SK-N-SH (cell line): ENCODE results near the gene DYRK1A. TPM values are rescaled to one million over a fixed set of nuclear protein-coding genes. Genes with fewer than 3 reads are reported as not detected.

Experiments
- CTCF ChIA-PET: fragments of 300-600, 350-600 bp; formaldehyde crosslinking; extraction: SDS; loops from one replicate; lab custom pipeline; 2021; lab: Yijun Ruan, JAX
- POLR2A ChIA-PET: fragments of 350-600 bp; sonication (Branson Sonifier 250); formaldehyde crosslinking; extraction: SDS; loops from one replicate; lab custom pipeline; 2020; ENCODE audit warnings: antibody characterized with exemption, inconsistent platforms; lab: Yijun Ruan, JAX
- DNase-seq: peaks from one replicate; pipeline ENCODE4 v3.0.0; 2012
- H2AFZ ChIP-seq: fragments of 200-600 bp; sonication (generic); 2 replicates; pipeline ENCODE4 v1.8.1; 2016; ENCODE audit warnings: antibody characterized with exemption, mild to moderate bottlenecking, low read depth
- H3F3A ChIP-seq: fragments of 200-600 bp; sonication (generic); replicated peaks from 2 replicates; pipeline ENCODE3; 2016; ENCODE audit warnings: antibody characterized with exemption, mild to moderate bottlenecking; ENCODE audit not compliant: insufficient read depth
- H3K27ac ChIP-seq, 2 experiments: fragments of 200-500 bp in 1 of 2; fragments of 200-600 bp in 1 of 2; sonication (Bioruptor generic) in 1 of 2; sonication (generic), shearing (Covaris generic) in 1 of 2; 2 replicates each; pipeline versions ENCODE4 v1.5.1 to v1.6.1; 2014 to 2016; ENCODE audit warnings: low read depth in 2 of 2, inconsistent platforms in 1 of 2, low read length in 1 of 2, mild to moderate bottlenecking in 1 of 2, mixed read lengths in 1 of 2
- H3K27me3 ChIP-seq: fragments of 200-600 bp; sonication (generic), shearing (Covaris generic); 2 replicates; pipeline ENCODE4 v1.6.1; 2016; ENCODE audit warnings: mixed run types; ENCODE audit not compliant: insufficient read depth
- H3K36me3 ChIP-seq, 2 experiments: fragments of 200-500 bp in 1 of 2; fragments of 200-600 bp in 1 of 2; sonication (Bioruptor generic) in 1 of 2; sonication (generic) in 1 of 2; replicated peaks in 1 of 2; 2 replicates each; pipeline versions ENCODE3 to v1.5.1; 2014 to 2016; ENCODE audit warnings: low read length in 1 of 2, mild to moderate bottlenecking in 1 of 2; ENCODE audit not compliant: insufficient read depth in 2 of 2, control insufficient read depth in 1 of 2
- H3K4me1 ChIP-seq, 2 experiments: fragments of 200-500 bp in 1 of 2; fragments of 200-600 bp in 1 of 2; sonication (Bioruptor generic) in 1 of 2; sonication (generic), shearing (Covaris generic) in 1 of 2; 2 replicates each; pipeline versions ENCODE4 v1.5.1 to v1.6.1; 2014 to 2016; ENCODE audit warnings: low read depth in 1 of 2, low read length in 1 of 2, mixed run types in 1 of 2; ENCODE audit not compliant: insufficient read depth in 2 of 2, control insufficient read depth in 1 of 2
- H3K4me2 ChIP-seq: fragments of 200-600 bp; sonication (generic), shearing (Covaris generic); 2 replicates; pipeline ENCODE4 v1.6.1; 2017; ENCODE audit warnings: mixed run types
- H3K4me3 ChIP-seq, 2 experiments: fragments of 200-500 bp in 1 of 2; fragments of 200-600 bp in 1 of 2; sonication (Bioruptor generic) in 1 of 2; sonication (generic), shearing (Covaris generic) in 1 of 2; 2 replicates each; pipeline versions ENCODE4 v1.5.1 to v1.8.1; 2014 to 2016; ENCODE audit warnings: low read depth in 2 of 2, inconsistent platforms in 1 of 2, low read length in 1 of 2, mild to moderate bottlenecking in 1 of 2, mixed read lengths in 1 of 2, moderate library complexity in 1 of 2
- H3K79me2 ChIP-seq: fragments of 200-600 bp; sonication (generic); 2 replicates; pipeline ENCODE4 v1.8.1; 2017; ENCODE audit warnings: mild to moderate bottlenecking; ENCODE audit not compliant: insufficient read depth
- H3K9ac ChIP-seq: fragments of 200-600 bp; sonication (generic); 2 replicates; pipeline ENCODE4 v1.6.1; 2017; ENCODE audit warnings: mixed run types
- H3K9me2 ChIP-seq: fragments of 200-600 bp; sonication (generic); 2 replicates; pipeline ENCODE4 v1.6.1; 2017; ENCODE audit warnings: mixed run types
- H3K9me3 ChIP-seq: fragments of 200-600 bp; sonication (generic); 2 replicates; pipeline ENCODE4 v1.6.1; 2017; ENCODE audit warnings: mixed run types, mild to moderate bottlenecking, moderate library complexity
- H4K20me1 ChIP-seq: fragments of 200-600 bp; sonication (generic); 2 replicates; pipeline ENCODE4 v1.6.1; 2017; ENCODE audit warnings: mild to moderate bottlenecking, mixed run types; ENCODE audit not compliant: insufficient read depth
- CHD2 ChIP-seq: fragments of 150-350 bp; IDR thresholded peaks from 2 replicates; pipeline ENCODE4 v1.6.1; 2018; ENCODE audit warnings: low read length; ENCODE audit not compliant: partially characterized antibody
- CTCF ChIP-seq: fragments of 200-600 bp; sonication (generic); IDR thresholded peaks from 2 replicates; pipeline ENCODE4 v1.6.1; 2017; ENCODE audit warnings: antibody characterized with exemption, mild to moderate bottlenecking, moderate library complexity
- ELF1 ChIP-seq: IDR thresholded peaks from 2 replicates; pipeline ENCODE4 v1.4.0; 2012
- FOXJ3 ChIP-seq: sonication (generic); formaldehyde crosslinking; IDR thresholded peaks from 2 replicates; pipeline ENCODE4 v1.5.1; 2020; ENCODE audit warnings: mild to moderate bottlenecking, missing genetic modification reagents
- FOXM1 ChIP-seq: IDR thresholded peaks from 2 replicates; pipeline ENCODE4 v1.4.0; 2012; ENCODE audit warnings: low read depth, mild to moderate bottlenecking
- MEF2A ChIP-seq: IDR thresholded peaks from 2 replicates; pipeline ENCODE4 v1.4.0; 2012; ENCODE audit warnings: low read depth, borderline replicate concordance
- NFIC ChIP-seq: IDR thresholded peaks from 2 replicates; pipeline ENCODE4 v1.4.0; 2012; ENCODE audit warnings: borderline replicate concordance
- RAD21 ChIP-seq: IDR thresholded peaks from 2 replicates; pipeline ENCODE4 v1.6.1; 2012; ENCODE audit warnings: mild to moderate bottlenecking, low read length
- RCOR1 ChIP-seq: fragments of 150-350 bp; IDR thresholded peaks from 2 replicates; pipeline ENCODE4 v1.6.1; 2017; ENCODE audit warnings: antibody characterized with exemption, low read length
- REST ChIP-seq: IDR thresholded peaks from 2 replicates; pipeline ENCODE4 v1.6.1; 2012; ENCODE audit warnings: mild to moderate bottlenecking, low read depth, low read length, moderate library complexity
- RFX5 ChIP-seq: IDR thresholded peaks from 2 replicates; pipeline ENCODE4 v1.6.1; 2012; ENCODE audit warnings: mild to moderate bottlenecking, improper control_type of control experiment, low read length
- RXRA ChIP-seq: IDR thresholded peaks from 2 replicates; pipeline ENCODE4 v1.4.0; 2012; ENCODE audit warnings: low read depth, mild to moderate bottlenecking, borderline replicate concordance
- SIN3A ChIP-seq: IDR thresholded peaks from 2 replicates; pipeline ENCODE4 v1.6.1; 2012; ENCODE audit warnings: low read depth, mild to moderate bottlenecking, low read length, moderate library complexity, borderline replicate concordance
- TAF1 ChIP-seq: IDR thresholded peaks from 2 replicates; pipeline ENCODE4 v1.6.1; 2012; ENCODE audit warnings: low read depth, mild to moderate bottlenecking, low read length, moderate library complexity, borderline replicate concordance
- TCF12 ChIP-seq: IDR thresholded peaks from 2 replicates; pipeline ENCODE4 v1.4.0; 2012
- TEAD4 ChIP-seq: IDR thresholded peaks from 2 replicates; pipeline ENCODE4 v1.4.0; 2012; ENCODE audit warnings: mild to moderate bottlenecking, borderline replicate concordance; ENCODE audit not compliant: insufficient read depth
- USF1 ChIP-seq: IDR thresholded peaks from 2 replicates; pipeline ENCODE4 v1.4.0; 2012; ENCODE audit warnings: low read depth, borderline replicate concordance
- YY1 ChIP-seq: IDR thresholded peaks from 2 replicates; pipeline ENCODE4 v1.4.0; 2012; ENCODE audit warnings: low read depth, mild to moderate bottlenecking
- ZBTB33 ChIP-seq: IDR thresholded peaks from 2 replicates; pipeline ENCODE4 v1.4.0; 2012; ENCODE audit warnings: low read depth, borderline replicate concordance
- WGBS: methylation state at CpG from one replicate; pipeline ENCODE4 v1.1.6; 2017; ENCODE audit warnings: low lambda C conversion rate; 5-methylcytosine and 5-hydroxymethylcytosine counted together
- polyA plus RNA-seq, 3 experiments: library from polyadenylated mRNA; depleted of rRNA; stranded (reverse); fragments of >200 nt; gene quantifications; 2 replicates each; pipeline ENCODE4 v1.2.3, GENCODE V29; 2012

The DYRK1A gene
- polyA plus RNA-seq, 1 of the 3 experiments (the other 2 are of a cell fraction) = 19.3 TPM

GRCh38 chr21:37458669-37459276 is 92.2 kb downstream of the DYRK1A start:
- Histone ChIP-seq H3K27me3 (no peaks in the 10 kb centered on the region), H3K4me3 (0 out of 4 replicates have a peak overlapping the region, but pooled peaks of 1 of the 2 experiments have one; percentile 13), H3K9me3 (no peaks in the 10 kb centered on the region), H3F3A (peaks cover 19% of the 10 kb centered on the region), H3K36me3 (no peaks in the 10 kb centered on the region), H3K4me1 (peaks cover 35 to 39% of the 10 kb centered on the region in 2 experiments), H2AFZ (no peak overlapping the region), H3K9ac (peak overlapping the region; percentile 3; the same call in 1 of the 2 replicates), H3K9me2 (no peaks in the 10 kb centered on the region), H3K27ac (peak overlapping the region; percentile 30 to 58; a peak in 2 of 4 replicates), H3K4me2 (peak overlapping the region; percentile 77), H4K20me1 (peaks cover 91% of the 10 kb centered on the region)
- ChIA-PET CTCF (interaction anchor here (1.4 kb wide), 2 partner anchors 16 to 217 kb away, joined by 3 to 6 read pairs; no protein-coding TSS in a partner anchor), POLR2A (no interaction called here)
- WGBS = 69% methylated on average over 7 of the region's 7 CpGs
- no peak for TF ChIP-seq YY1
- TF ChIP-seq TCF12 = no peak
- no peak for TF ChIP-seq FOXJ3
- no peak for TF ChIP-seq RFX5
- TF ChIP-seq, all 33 proteins: peak for 0
- DNase-seq = no peak
- H3K79me2 ChIP-seq = peaks cover 99% of the 10 kb centered on the region

GRCh38 chr21:37459575-37459974 is 93.0 kb downstream of the DYRK1A start:
- no peaks in the 10 kb centered on the region for H3K9me2 ChIP-seq
- H3F3A ChIP-seq = peaks cover 17% of the 10 kb centered on the region
- CTCF ChIA-PET = interaction anchor here (0.6 to 1.6 kb wide), 4 partner anchors 10 to 216 kb away, joined by 3 to 6 read pairs (median 4); no protein-coding TSS in a partner anchor
- peak overlapping the region; percentile 31 to 58; a peak in 2 of 4 replicates for H3K27ac ChIP-seq
- no peak for DNase-seq
- H3K4me3 ChIP-seq = no peak overlapping the region; a peak in 1 of 4 replicates
- peak overlapping the region; percentile 3; the same call in 1 of the 2 replicates for H3K9ac ChIP-seq
- no peak overlapping the region for H2AFZ ChIP-seq
- peaks cover 35 to 38% of the 10 kb centered on the region in 2 experiments for H3K4me1 ChIP-seq
- H3K79me2 ChIP-seq = peaks cover 99% of the 10 kb centered on the region
- no peaks in the 10 kb centered on the region for H3K27me3 ChIP-seq
- no peaks in the 10 kb centered on the region for H3K9me3 ChIP-seq
- WGBS = 16% methylated on average over 4 of the region's 4 CpGs
- POLR2A ChIA-PET = no interaction called here
- H3K36me3 ChIP-seq = no peaks in the 10 kb centered on the region
- H4K20me1 ChIP-seq = peaks cover 91% of the 10 kb centered on the region
- H3K4me2 ChIP-seq = peak overlapping the region; percentile 77
- TF ChIP-seq NFIC (no peak), CHD2 (no peak), RCOR1 (no peak), FOXM1 (no peak), RXRA (no peak), USF1 (no peak), YY1 (no peak), ELF1 (no peak), TEAD4 (no peak), FOXJ3 (no peak), SIN3A (peak; percentile 90), ZBTB33 (no peak), MEF2A (no peak), REST (no peak), CTCF (no peak), TAF1 (no peak), RAD21 (no peak)
